Activated naive CD8-positive, alpha-beta T cell treated with anti-CD3 and anti-CD28 coated beads, Interleukin-2, amount 10 ng/mL, durations not matched to agents 7 days and 5 days (primary cell): ENCODE results near the gene FASTKD2. TPM values are rescaled to one million over a fixed set of nuclear protein-coding genes. Genes with fewer than 3 reads are reported as not detected.

Experiments used
- ATAC-seq: fragments of 150-1000 bp; cut with Tn5 transposase; one replicate; pipeline ENCODE4 v1.10.0; 2021; ENCODE audit warnings: low read depth, moderate library complexity
- POLR2A ChIA-PET: fragments of 350-600 bp; sonication (Branson Sonifier 250); formaldehyde crosslinking; loops from one replicate; lab custom pipeline; 2021; ENCODE audit warnings: antibody characterized with exemption; lab: Charles Lee
- DNase-seq: peaks from one replicate; pipeline ENCODE4 v3.0.0; 2021
- H3K27ac Mint-ChIP-seq: one replicate; pipeline ENCODE4 v1.8.0; 2022; ENCODE audit warnings: mild to moderate bottlenecking, mixed read lengths
- H3K27me3 Mint-ChIP-seq: one replicate; pipeline ENCODE4 v1.8.0; 2022; ENCODE audit warnings: mild to moderate bottlenecking, moderate library complexity, mixed read lengths
- H3K36me3 Mint-ChIP-seq: one replicate; pipeline ENCODE4 v1.8.0; 2021; ENCODE audit warnings: mild to moderate bottlenecking, mixed read lengths
- H3K4me1 Mint-ChIP-seq: one replicate; pipeline ENCODE4 v1.8.0; 2021; ENCODE audit warnings: mixed read lengths
- H3K4me3 Mint-ChIP-seq: one replicate; pipeline ENCODE4 v1.8.0; 2022; ENCODE audit warnings: mild to moderate bottlenecking, moderate library complexity, mixed read lengths
- H3K9me3 Mint-ChIP-seq: one replicate; pipeline ENCODE4 v1.8.0; 2021; ENCODE audit warnings: mixed read lengths
- microRNA-seq: library from miRNA; unstranded; fragments of <30 nt; microRNA quantifications from one replicate; pipeline ENCODE4 v1.2.0, GENCODE V29; 2022
- total RNA-seq, 2 experiments: library from RNA; stranded (reverse); gene quantifications; one replicate each; pipeline ENCODE4 v1.2.3, GENCODE V29; 2021

FASTKD2 gene
- total RNA-seq, 2 experiments from 2014 or later: 17.8 to 19.8 TPM

- POLR2A ChIA-PET: no interaction called here
- Mint-ChIP-seq H3K4me3 (no peak overlapping the region), H3K27me3 (no peaks in the 10 kb centered on the region), H3K36me3 (peaks cover 3% of the 10 kb centered on the region), H3K27ac (no peak overlapping the region), H3K4me1 (no peaks in the 10 kb centered on the region), H3K9me3 (peaks cover 4% of the 10 kb centered on the region)
- DNase-seq: no peak
- no peak for ATAC-seq
Measured at GRCh38 chr2:206831442-206831995, 66.1 kb downstream of the FASTKD2 start.

GRCh38 chr2:206832873-206833272 is 67.5 kb downstream of the FASTKD2 start:
- Mint-ChIP-seq H3K27me3 (peaks cover 5% of the 10 kb centered on the region), H3K36me3 (peaks cover 3% of the 10 kb centered on the region), H3K4me3 (no peak overlapping the region), H3K9me3 (peaks cover 6% of the 10 kb centered on the region), H3K27ac (no peak overlapping the region), H3K4me1 (no peaks in the 10 kb centered on the region)
- ATAC-seq (no peak), DNase-seq (no peak)
- POLR2A ChIA-PET: no interaction called here

- H3K27me3 Mint-ChIP-seq: peaks cover 5% of the 10 kb centered on the region
- no peak overlapping the region for H3K27ac Mint-ChIP-seq
Measured at GRCh38 chr2:206833291-206833690, 67.9 kb downstream of the FASTKD2 start.

GRCh38 chr2:206836722-206837121 is 71.3 kb downstream of the FASTKD2 start:
- H3K4me3 Mint-ChIP-seq: no peak overlapping the region
- H3K27me3 Mint-ChIP-seq: peaks cover 7% of the 10 kb centered on the region
- peaks cover 6% of the 10 kb centered on the region for H3K9me3 Mint-ChIP-seq
- H3K4me1 Mint-ChIP-seq: no peaks in the 10 kb centered on the region
- H3K27ac Mint-ChIP-seq: no peak overlapping the region
- DNase-seq (no peak), ATAC-seq (no peak)
- POLR2A ChIA-PET: no interaction called here
- peaks cover 3% of the 10 kb centered on the region for H3K36me3 Mint-ChIP-seq

More at GRCh38 chr2:206833291-206833690, 67.9 kb downstream of the FASTKD2 start:
- ATAC-seq (no peak), DNase-seq (no peak)
- peaks cover 3% of the 10 kb centered on the region for H3K36me3 Mint-ChIP-seq
- H3K9me3 Mint-ChIP-seq: peaks cover 6% of the 10 kb centered on the region
- no peak overlapping the region for H3K4me3 Mint-ChIP-seq
- H3K4me1 Mint-ChIP-seq: no peaks in the 10 kb centered on the region
- POLR2A ChIA-PET: no interaction called here

GRCh38 chr2:206837775-206838174 is 72.4 kb downstream of the FASTKD2 start:
- Mint-ChIP-seq H3K4me3 (no peak overlapping the region), H3K4me1 (no peaks in the 10 kb centered on the region), H3K9me3 (peaks cover 6% of the 10 kb centered on the region), H3K36me3 (peaks cover 3% of the 10 kb centered on the region), H3K27ac (no peak overlapping the region), H3K27me3 (peaks cover 7% of the 10 kb centered on the region)
- POLR2A ChIA-PET: no interaction called here
- ATAC-seq: no peak
- DNase-seq: no peak

GRCh38 chr2:206838690-206839089 is 73.3 kb downstream of the FASTKD2 start:
- Mint-ChIP-seq H3K36me3 (no peaks in the 10 kb centered on the region), H3K9me3 (peaks cover 3% of the 10 kb centered on the region), H3K4me3 (no peak overlapping the region), H3K4me1 (no peaks in the 10 kb centered on the region), H3K27ac (no peak overlapping the region), H3K27me3 (peaks cover 7% of the 10 kb centered on the region)
- DNase-seq (no peak), ATAC-seq (no peak)
- POLR2A ChIA-PET: no interaction called here

GRCh38 chr2:206840999-206841398 is 75.6 kb downstream of the FASTKD2 start:
- Mint-ChIP-seq H3K36me3 (no peaks in the 10 kb centered on the region), H3K27me3 (peaks cover 7% of the 10 kb centered on the region), H3K4me3 (no peak overlapping the region), H3K9me3 (peaks cover 1% of the 10 kb centered on the region), H3K27ac (no peak overlapping the region), H3K4me1 (no peaks in the 10 kb centered on the region)
- DNase-seq (no peak), ATAC-seq (no peak)
- POLR2A ChIA-PET: no interaction called here

Small RNAs within 50 kb of the gene (microRNA-seq; reads per million reads assigned to microRNA genes)
- gene MIR3130-1: not detected
- not detected for gene MIR3130-2

Other genes with a start within 250 kb of the FASTKD2 start
- not detected for gene FAM237A, start 123.1 kb upstream of the FASTKD2 start, total RNA-seq
- gene DYTN, start 47.2 kb upstream of the FASTKD2 start, total RNA-seq: not detected
- gene MDH1B, start 278 bp upstream of the FASTKD2 start, total RNA-seq: under 1 TPM; 0.34 to 0.44 TPM
- gene CPO, start 173.9 kb downstream of the FASTKD2 start, total RNA-seq: not detected